OCI-LY3 (cell line): ENCODE results near the gene RNF169.

ENCODE experiments used
- H2AFZ ChIP-seq: fragments of 200-600, 300-600 bp; shearing (Covaris generic); 2 replicates; pipeline ENCODE4 v1.6.0; 2014; ENCODE audit warnings: antibody characterized with exemption, low read depth, low read length
- H3K27ac ChIP-seq: fragments of 200-600, 300-600 bp; sonication (generic); 2 replicates; pipeline ENCODE4 v1.5.1; 2014; ENCODE audit warnings: mild to moderate bottlenecking, low read length, moderate library complexity, mixed read lengths
- H3K27me3 ChIP-seq: fragments of 200-600, 300-600 bp; sonication (generic); 2 replicates; pipeline ENCODE4 v1.6.1; 2014; ENCODE audit warnings: low read depth, low read length, mixed read lengths
- H3K36me3 ChIP-seq: fragments of 200-600, 300-600 bp; sonication (generic); replicated peaks from 2 replicates; pipeline ENCODE3; 2014; ENCODE audit warnings: low read depth, low read length, mixed read lengths
- H3K4me1 ChIP-seq: fragments of 300-600, 200-600 bp; sonication (generic); 2 replicates; pipeline ENCODE4 v1.6.1; 2014; ENCODE audit warnings: low read length, mixed read lengths
- H3K4me2 ChIP-seq: fragments of 200-600, 300-600 bp; sonication (generic); 2 replicates; pipeline ENCODE4 v1.6.1; 2014; ENCODE audit warnings: low read length, mixed read lengths
- H3K4me3 ChIP-seq: fragments of 300-600, 200-600 bp; sonication (generic); 2 replicates; pipeline ENCODE4 v1.5.1; 2014; ENCODE audit warnings: antibody characterized with exemption, mild to moderate bottlenecking, low read length, moderate library complexity
- H3K79me2 ChIP-seq: fragments of 300-600, 200-600 bp; shearing (Covaris generic); 2 replicates; pipeline ENCODE4 v1.6.1; 2014; ENCODE audit warnings: mild to moderate bottlenecking, low read length, mixed read lengths
- H3K9ac ChIP-seq: fragments of 300-600, 200-600 bp; shearing (Covaris generic); 2 replicates; pipeline ENCODE4 v1.6.0; 2014; ENCODE audit warnings: mild to moderate bottlenecking, low read length, moderate library complexity
- H3K9me3 ChIP-seq: fragments of 200-600, 300-600 bp; shearing (Covaris generic); 2 replicates; pipeline ENCODE4 v1.6.1; 2014; ENCODE audit warnings: low read length, mixed read lengths; ENCODE audit not compliant: insufficient read depth
- H4K20me1 ChIP-seq: fragments of 200-600, 300-600 bp; sonication (generic); 2 replicates; pipeline ENCODE4 v1.6.1; 2016; ENCODE audit warnings: low read length, mixed read lengths; ENCODE audit not compliant: insufficient read depth
- CTCF ChIP-seq: fragments of 200-600, 300-600 bp; sonication (generic); IDR thresholded peaks from 2 replicates; pipeline ENCODE4 v1.5.1; 2014; ENCODE audit warnings: antibody characterized with exemption, low read length, low read depth
- EZH2phosphoT487 ChIP-seq: fragments of 200-600 bp; shearing (Covaris generic); IDR thresholded peaks from 2 replicates; pipeline ENCODE4 v1.6.1; 2018; ENCODE audit warnings: antibody characterized with exemption, mixed run types, low read depth

RNF169 gene

DNA sequence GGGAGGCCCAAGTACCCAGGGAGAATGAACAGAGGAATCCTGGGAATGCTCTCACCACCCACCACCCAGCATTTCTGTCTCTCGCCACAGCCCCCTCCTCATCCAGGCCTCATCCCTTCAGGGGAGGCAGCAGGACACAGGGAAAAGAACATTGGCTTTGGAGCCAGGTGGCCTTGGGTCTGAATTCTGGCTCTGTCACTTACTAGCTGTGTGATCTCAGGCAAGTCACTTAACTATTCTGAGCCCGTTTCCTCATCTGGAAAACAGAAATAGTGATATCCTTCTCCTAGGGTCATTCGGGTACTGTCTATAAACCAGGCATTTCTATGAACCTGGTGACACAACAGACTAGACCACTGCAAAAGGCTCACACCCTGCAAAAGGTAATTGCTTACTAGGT is 39.5 kb upstream of the RNF169 start:
- H3K9ac ChIP-seq: no peak overlapping the region
- no peaks in the 10 kb centered on the region for H3K4me1 ChIP-seq
- no peaks in the 10 kb centered on the region for H3K9me3 ChIP-seq

GRCh38 chr11:74710281-74710938 is 38.2 kb upstream of the RNF169 start:
- no peaks in the 10 kb centered on the region for H4K20me1 ChIP-seq
- no peaks in the 10 kb centered on the region for H3K27me3 ChIP-seq
- no peak overlapping the region for H3K4me2 ChIP-seq
- no peak overlapping the region for H3K27ac ChIP-seq
- no peaks in the 10 kb centered on the region for H3K9me3 ChIP-seq
- no peaks in the 10 kb centered on the region for H3K36me3 ChIP-seq
- no peak overlapping the region for H2AFZ ChIP-seq
- no peak overlapping the region for H3K9ac ChIP-seq
- H3K4me1 ChIP-seq: no peaks in the 10 kb centered on the region
- TF ChIP-seq CTCF: no peak
- no peak for TF ChIP-seq EZH2phosphoT487
- no peak overlapping the region for H3K4me3 ChIP-seq
- no peaks in the 10 kb centered on the region for H3K79me2 ChIP-seq

More for the DNA sequence above, 39.5 kb upstream of the RNF169 start:
- Histone ChIP-seq H3K4me3 (no peak overlapping the region), H3K27ac (no peak overlapping the region), H3K27me3 (no peaks in the 10 kb centered on the region), H4K20me1 (no peaks in the 10 kb centered on the region), H3K79me2 (no peaks in the 10 kb centered on the region), H2AFZ (no peak overlapping the region), H3K36me3 (no peaks in the 10 kb centered on the region), H3K4me2 (no peak overlapping the region)
- TF ChIP-seq CTCF: no peak
- TF ChIP-seq EZH2phosphoT487: no peak

- Histone ChIP-seq H4K20me1 (no peaks in the 10 kb centered on the region), H2AFZ (no peak overlapping the region), H3K27ac (no peak overlapping the region), H3K4me3 (no peak overlapping the region), H3K27me3 (no peaks in the 10 kb centered on the region), H3K36me3 (no peaks in the 10 kb centered on the region), H3K9ac (no peak overlapping the region), H3K4me2 (no peak overlapping the region), H3K4me1 (no peaks in the 10 kb centered on the region), H3K9me3 (no peaks in the 10 kb centered on the region), H3K79me2 (no peaks in the 10 kb centered on the region)
- no peak for TF ChIP-seq CTCF
- no peak for TF ChIP-seq EZH2phosphoT487
These were observed 35.0 kb upstream of the RNF169 start for GRCh38 chr11:74713686-74714085.

- no peak for TF ChIP-seq CTCF
- no peak for TF ChIP-seq EZH2phosphoT487
- no peaks in the 10 kb centered on the region for H3K27me3 ChIP-seq
- no peak overlapping the region for H3K9ac ChIP-seq
- H3K4me1 ChIP-seq: no peaks in the 10 kb centered on the region
- no peaks in the 10 kb centered on the region for H3K79me2 ChIP-seq
- H3K36me3 ChIP-seq: no peaks in the 10 kb centered on the region
- no peaks in the 10 kb centered on the region for H4K20me1 ChIP-seq
- H3K4me3 ChIP-seq: no peak overlapping the region
- no peak overlapping the region for H3K27ac ChIP-seq
- no peak overlapping the region for H3K4me2 ChIP-seq
- no peak overlapping the region for H2AFZ ChIP-seq
- no peaks in the 10 kb centered on the region for H3K9me3 ChIP-seq
These were observed 33.7 kb upstream of the RNF169 start for GRCh38 chr11:74714904-74715303.
